Measurements from ENCODE around the gene ADAR. TPM values are rescaled to one million over a fixed set of nuclear protein-coding genes. Genes with fewer than 3 reads are reported as not detected.

ADAR gene
- total and polyA plus RNA-seq, 4 experiments from 2014 or later: 64.4 to 247 (median 201) TPM

DNA sequence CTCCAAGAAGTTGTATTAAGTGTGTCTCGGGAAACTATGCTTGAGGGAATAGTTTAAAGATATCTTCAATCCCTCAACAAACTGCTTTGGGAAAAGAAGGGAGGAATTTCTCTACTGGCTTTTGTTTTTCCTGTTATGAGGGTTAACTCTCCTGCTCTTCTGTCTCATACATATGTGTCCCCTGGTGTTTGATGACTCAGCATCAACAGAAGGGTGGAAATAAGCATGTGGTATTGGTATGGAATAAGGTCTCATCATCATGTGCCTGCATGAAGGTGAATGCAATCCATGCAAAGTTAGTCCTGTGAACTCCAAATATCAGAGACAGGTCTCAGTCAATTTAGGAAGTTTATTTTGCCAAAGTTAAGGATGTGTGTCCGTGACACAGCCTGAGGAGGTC is 27.2 kb upstream of the ADAR start:
- H3K4me1 Mint-ChIP-seq: no peaks in the 10 kb centered on the region
- no peaks in the 10 kb centered on the region for H3K9me3 ChIP-seq (ENCODE audit: control insufficient read depth in 1 of 2, low read length in 2 of 2)
- H3K4me1 ChIP-seq (ENCODE audit: insufficient read depth, low read length): no peaks in the 10 kb centered on the region
- H3K27ac ChIP-seq (ENCODE audit: low read depth, low read length): no peak overlapping the region
- ChIA-PET CTCF (ENCODE audit: partially characterized antibody) (no interaction called here), POLR2A (ENCODE audit: partially characterized antibody) (no interaction called here)
- no peak for DNase-seq
- no peaks in the 10 kb centered on the region for H3K36me3 Mint-ChIP-seq
- no peaks in the 10 kb centered on the region for H3K36me3 ChIP-seq (ENCODE audit: insufficient read depth, low read length)
- H3K4me3 ChIP-seq (ENCODE audit: low read length in 2 of 2): no peak overlapping the region
- H3K27me3 ChIP-seq (ENCODE audit: insufficient read depth, low read length): peaks cover 18% of the 10 kb centered on the region
- intact Hi-C loops (cut with micrococcal nuclease): no loop called here
- H3K27ac Mint-ChIP-seq: no peak overlapping the region
- no peak overlapping the region for H3K4me3 Mint-ChIP-seq
- H3K9me3 Mint-ChIP-seq: peaks cover 0 to 17% (median 9%) of the 10 kb centered on the region in 8 donors
- peaks cover 19 to 23% of the 10 kb centered on the region in 2 donors for H3K27me3 Mint-ChIP-seq

DNA sequence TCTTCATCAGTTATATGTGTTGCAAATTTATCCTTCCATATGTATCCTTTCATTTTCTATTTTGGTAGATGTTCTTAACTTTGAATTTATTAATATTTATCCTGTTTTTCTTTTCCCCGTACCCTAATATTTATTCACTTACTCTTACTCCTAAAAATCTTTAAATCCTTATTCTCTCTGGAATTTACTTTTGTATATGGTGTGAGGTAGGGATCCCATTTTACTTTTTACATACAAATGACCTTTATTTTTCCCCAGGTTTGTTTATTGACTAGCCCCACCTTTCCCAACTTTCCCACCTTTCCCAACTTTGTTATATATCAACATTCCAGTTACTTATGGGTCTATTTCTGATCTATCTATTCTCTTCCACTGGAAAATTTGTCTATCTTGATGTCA is 21.7 kb upstream of the ADAR start:
- POLR2A ChIA-PET (ENCODE audit: partially characterized antibody): interaction anchor here (4.0 to 4.1 kb wide), 2 partner anchors 20 to 25 kb away, joined by 16 to 49 read pairs; partner anchors contain the start of gene ADAR
- Histone ChIP-seq H3K4me3 (ENCODE audit: low read length in 2 of 2) (no peak overlapping the region), H3K27ac (ENCODE audit: low read depth, low read length) (no peak overlapping the region), H3K9me3 (ENCODE audit: control insufficient read depth in 1 of 2, low read length in 2 of 2) (no peaks in the 10 kb centered on the region), H3K36me3 (ENCODE audit: insufficient read depth, low read length) (no peaks in the 10 kb centered on the region), H3K27me3 (ENCODE audit: insufficient read depth, low read length) (peaks cover under 1% of the 10 kb centered on the region), H3K4me1 (ENCODE audit: insufficient read depth, low read length) (peaks cover 20% of the 10 kb centered on the region)
- CTCF ChIA-PET (ENCODE audit: partially characterized antibody): interaction anchor here (0.9 kb wide), 1 partner anchor 70 kb away, joined by 4 read pairs; no protein-coding TSS in a partner anchor
- Mint-ChIP-seq H3K27ac (peak overlapping the region in 2 of 7 donors; percentile 46 to 95), H3K4me1 (peaks cover 15 to 34% (median 22%) of the 10 kb centered on the region in 4 donors), H3K9me3 (peaks cover 0 to 16% (median 8%) of the 10 kb centered on the region in 8 donors), H3K4me3 (peak overlapping the region in 1 of 8 donors; percentile 11), H3K27me3 (peaks cover 2 to 7% of the 10 kb centered on the region in 2 donors), H3K36me3 (peaks cover 3 to 20% of the 10 kb centered on the region in 2 donors)
- no peak for DNase-seq
- intact Hi-C loops (cut with micrococcal nuclease): loop anchor here (2.0 kb wide), 1 partner anchor 71 kb away; the partner anchor contains the start of gene UBE2Q1

DNA sequence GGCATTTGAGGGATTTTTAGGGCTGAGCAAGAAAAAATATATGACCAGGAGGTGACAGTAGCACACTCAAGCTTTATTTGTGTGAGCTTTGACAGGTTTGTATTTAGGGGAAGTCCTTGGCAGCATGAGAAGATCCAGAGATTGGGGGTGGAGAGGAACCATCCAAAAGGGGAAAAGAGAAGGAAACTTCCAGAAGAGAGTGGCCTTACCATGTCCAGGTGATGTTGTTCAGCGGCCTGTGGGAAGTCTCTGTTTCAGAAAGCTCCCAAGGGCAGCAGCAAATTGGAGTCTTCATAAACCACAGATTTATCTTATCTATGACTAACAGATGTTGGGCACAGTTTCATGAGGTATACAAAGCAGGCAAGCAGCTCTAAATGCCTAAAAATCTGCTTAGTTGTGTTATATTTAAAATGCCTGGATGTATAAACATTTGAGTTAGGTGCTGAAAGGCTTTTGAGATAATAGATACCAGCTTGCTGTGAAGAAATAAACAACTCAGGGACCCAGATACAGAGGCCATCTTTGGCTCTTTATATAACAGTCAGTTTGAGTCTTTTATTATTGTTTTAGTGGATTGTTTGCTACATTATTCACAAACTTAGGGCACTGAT is 21.2 kb upstream of the ADAR start:
- Histone ChIP-seq H3K4me1 (ENCODE audit: insufficient read depth, low read length) (peaks cover 20% of the 10 kb centered on the region), H3K27ac (ENCODE audit: low read depth, low read length) (no peak overlapping the region), H3K36me3 (ENCODE audit: insufficient read depth, low read length) (no peaks in the 10 kb centered on the region), H3K9me3 (ENCODE audit: control insufficient read depth in 1 of 2, low read length in 2 of 2) (no peaks in the 10 kb centered on the region), H3K27me3 (ENCODE audit: insufficient read depth, low read length) (no peaks in the 10 kb centered on the region), H3K4me3 (ENCODE audit: low read length in 2 of 2) (no peak overlapping the region)
- ChIA-PET CTCF (ENCODE audit: partially characterized antibody) (interaction anchor here (0.9 kb wide), 1 partner anchor 70 kb away, joined by 4 read pairs; no protein-coding TSS in a partner anchor), POLR2A (ENCODE audit: partially characterized antibody) (interaction anchor here (1.2 to 4.1 kb wide), 5 partner anchors 12 to 315 kb away, joined by 3 to 49 read pairs (median 4); partner anchors contain the start of gene ADAR)
- DNase-seq: no peak
- peaks cover 3 to 24% of the 10 kb centered on the region in 2 donors for H3K36me3 Mint-ChIP-seq
- intact Hi-C loops (cut with micrococcal nuclease): loop anchor here (2.0 kb wide), 1 partner anchor 70 kb away; the partner anchor contains the start of gene UBE2Q1
- peak overlapping the region in 6 of 8 donors; percentile 39 to 98 (median 80) for H3K4me3 Mint-ChIP-seq
- H3K27ac Mint-ChIP-seq: peak overlapping the region; percentile 74 to 100 (median 100)
- peaks cover 15 to 38% (median 25%) of the 10 kb centered on the region in 4 donors for H3K4me1 Mint-ChIP-seq
- H3K27me3 Mint-ChIP-seq: peaks cover 2 to 7% of the 10 kb centered on the region in 2 donors
- peaks cover 0 to 16% (median 8%) of the 10 kb centered on the region in 8 donors for H3K9me3 Mint-ChIP-seq

DNA sequence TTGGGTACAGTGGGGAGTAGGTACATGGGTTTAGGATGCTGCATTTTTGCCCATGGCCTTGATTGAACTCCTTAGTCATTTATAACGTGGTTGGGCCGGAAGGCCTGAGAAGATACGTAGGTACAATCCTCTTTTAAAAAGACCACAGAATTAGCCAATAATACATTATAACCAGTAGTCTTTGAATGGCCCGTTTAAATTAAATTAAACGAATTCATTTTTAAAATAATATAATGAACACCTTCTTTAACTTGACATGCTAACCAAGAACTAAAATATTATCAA is 20.1 kb upstream of the ADAR start:
- Histone ChIP-seq H3K27me3 (ENCODE audit: insufficient read depth, low read length) (no peaks in the 10 kb centered on the region), H3K4me3 (ENCODE audit: low read length in 2 of 2) (peak overlapping the region; percentile 82 to 85), H3K36me3 (ENCODE audit: insufficient read depth, low read length) (no peaks in the 10 kb centered on the region), H3K9me3 (ENCODE audit: control insufficient read depth in 1 of 2, low read length in 2 of 2) (no peaks in the 10 kb centered on the region), H3K4me1 (ENCODE audit: insufficient read depth, low read length) (peaks cover 20% of the 10 kb centered on the region), H3K27ac (ENCODE audit: low read depth, low read length) (peak overlapping the region; percentile 92)
- Mint-ChIP-seq H3K9me3 (peaks cover 0 to 16% (median 8%) of the 10 kb centered on the region in 8 donors), H3K4me1 (peaks cover 19 to 45% (median 30%) of the 10 kb centered on the region in 4 donors), H3K4me3 (peak overlapping the region; percentile 92 to 99 (median 96)), H3K27me3 (peaks cover 2 to 4% of the 10 kb centered on the region in 2 donors), H3K27ac (peak overlapping the region; percentile 95 to 100 (median 100)), H3K36me3 (peaks cover 6 to 33% of the 10 kb centered on the region in 2 donors)
- CTCF ChIA-PET (ENCODE audit: partially characterized antibody): no interaction called here
- intact Hi-C loops (cut with micrococcal nuclease): loop anchor here (1.0 to 2.0 kb wide), 2 partner anchors 19 to 69 kb away; partner anchors contain the start of gene UBE2Q1
- POLR2A ChIA-PET (ENCODE audit: partially characterized antibody): interaction anchor here (0.8 to 4.1 kb wide), 7 partner anchors 13 to 316 kb away, joined by 3 to 49 read pairs (median 4); partner anchors contain the start of gene ADAR
- DNase-seq: no peak

DNA sequence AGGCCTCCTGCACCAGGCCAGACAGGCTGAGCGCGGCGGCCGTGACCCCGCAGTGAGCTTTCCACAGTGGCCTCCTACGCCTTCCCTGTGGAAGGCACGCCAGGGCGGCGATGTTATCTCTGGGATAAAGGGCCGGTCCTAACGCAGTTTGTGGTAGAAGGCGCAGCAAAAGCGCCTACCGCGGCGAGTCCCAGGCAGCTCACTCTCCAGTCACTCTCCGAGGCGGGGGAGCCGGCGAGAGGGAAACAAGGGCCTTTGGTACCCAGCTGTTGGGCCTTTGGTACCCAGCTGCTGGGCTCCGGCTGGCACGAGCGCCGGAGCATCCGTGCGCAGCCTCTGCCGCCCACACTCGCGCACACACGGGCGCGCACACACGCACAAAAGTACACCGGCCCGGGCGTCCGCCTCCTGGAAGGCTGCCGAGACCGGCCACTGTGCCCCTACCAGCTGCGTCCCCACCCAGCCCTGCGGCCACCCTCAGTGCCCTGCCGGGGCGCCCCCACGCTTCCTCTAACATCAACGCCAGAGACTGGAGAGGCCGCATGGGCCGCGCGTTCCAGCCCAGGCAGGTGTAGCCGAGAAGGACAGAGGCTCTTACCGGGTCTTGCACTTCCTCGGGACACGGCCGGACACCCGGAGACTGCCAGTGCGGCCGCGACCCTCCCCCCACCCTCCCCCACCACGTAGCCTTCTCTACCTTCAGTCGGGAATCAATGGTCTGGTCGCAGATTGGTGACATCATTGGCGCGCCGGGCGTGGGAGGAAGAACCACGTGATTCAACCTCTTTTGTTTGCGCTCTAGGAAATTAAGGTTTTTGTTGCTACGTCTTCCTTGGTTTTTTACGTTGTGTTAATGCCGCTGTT is 19.5 kb upstream of the ADAR start:
- ChIA-PET CTCF (ENCODE audit: partially characterized antibody) (interaction anchor here (1.2 kb wide), 1 partner anchor 68 kb away, joined by 3 read pairs; no protein-coding TSS in a partner anchor), POLR2A (ENCODE audit: partially characterized antibody) (interaction anchor here (0.8 to 4.1 kb wide), 7 partner anchors 9 to 328 kb away, joined by 3 to 49 read pairs (median 4); partner anchors contain the start of genes ADAR, PBXIP1 and PMVK)
- peak overlapping the region; percentile 82 to 85 for H3K4me3 ChIP-seq (ENCODE audit: low read length in 2 of 2)
- DNase-seq: peak; percentile 87 to 92 (median 88)
- Mint-ChIP-seq H3K4me3 (peak overlapping the region; percentile 92 to 99 (median 96)), H3K9me3 (peaks cover 0 to 16% (median 8%) of the 10 kb centered on the region in 8 donors), H3K27me3 (peaks cover 1 to 4% of the 10 kb centered on the region in 2 donors), H3K4me1 (peaks cover 22 to 51% (median 36%) of the 10 kb centered on the region in 4 donors), H3K27ac (peak overlapping the region; percentile 95 to 100 (median 100)), H3K36me3 (peaks cover 10 to 38% of the 10 kb centered on the region in 2 donors)
- H3K9me3 ChIP-seq (ENCODE audit: control insufficient read depth in 1 of 2, low read length in 2 of 2): no peaks in the 10 kb centered on the region
- no peaks in the 10 kb centered on the region for H3K27me3 ChIP-seq (ENCODE audit: insufficient read depth, low read length)
- intact Hi-C loops (cut with micrococcal nuclease): loop anchor here (1.0 to 2.0 kb wide), 2 partner anchors 18 to 69 kb away; partner anchors contain the start of gene UBE2Q1
- peak overlapping the region; percentile 92 for H3K27ac ChIP-seq (ENCODE audit: low read depth, low read length)
- peaks cover 22% of the 10 kb centered on the region for H3K4me1 ChIP-seq (ENCODE audit: insufficient read depth, low read length)
- no peaks in the 10 kb centered on the region for H3K36me3 ChIP-seq (ENCODE audit: insufficient read depth, low read length)

DNA sequence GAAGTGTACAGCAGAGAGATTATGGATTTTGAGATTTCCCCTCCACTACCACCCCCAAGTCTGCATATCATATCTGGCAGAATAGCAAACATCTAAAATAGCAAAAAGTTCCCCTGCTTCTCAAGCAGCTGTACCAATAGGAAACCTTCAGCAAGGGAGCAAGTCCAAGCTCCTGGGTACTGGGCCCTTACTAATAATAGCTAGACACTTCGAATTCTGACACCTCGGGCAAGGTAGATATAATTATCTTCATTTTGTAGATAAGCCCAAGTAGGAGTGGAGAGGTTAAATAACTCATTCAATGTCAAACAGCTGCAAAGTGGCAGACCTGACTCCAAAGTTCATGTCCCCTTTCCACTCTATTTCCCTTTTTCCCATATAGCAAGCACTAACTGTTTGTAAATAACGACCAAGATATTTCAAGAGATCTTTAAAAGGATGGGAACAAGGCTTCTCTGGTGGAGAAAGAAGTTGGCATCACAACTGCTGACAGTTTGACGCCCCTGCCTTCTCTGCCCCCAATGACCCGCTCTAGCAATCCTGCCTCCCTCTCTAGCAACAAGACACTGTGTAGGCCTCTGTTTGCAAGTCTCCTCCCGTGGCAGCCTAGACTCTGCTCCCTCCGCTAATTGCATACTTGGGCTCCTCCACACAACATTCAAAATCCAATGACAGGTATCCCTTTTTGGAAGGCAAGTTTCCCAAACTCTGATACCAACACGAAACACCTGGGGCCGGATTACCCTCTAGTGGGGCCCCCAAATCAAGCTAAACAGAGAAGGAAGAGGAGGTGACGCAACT is 18.7 kb upstream of the ADAR start:
- ChIA-PET CTCF (ENCODE audit: partially characterized antibody) (interaction anchor here (0.7 to 1.2 kb wide), 3 partner anchors 20 to 1159 kb away, joined by 3 read pairs; no protein-coding TSS in a partner anchor), POLR2A (ENCODE audit: partially characterized antibody) (interaction anchor here (0.6 to 4.1 kb wide), 8 partner anchors 8 to 329 kb away, joined by 3 to 49 read pairs (median 4); partner anchors contain the start of genes ADAR, PBXIP1 and PMVK)
- Histone ChIP-seq H3K4me1 (ENCODE audit: insufficient read depth, low read length) (peaks cover 30% of the 10 kb centered on the region), H3K9me3 (ENCODE audit: control insufficient read depth in 1 of 2, low read length in 2 of 2) (no peaks in the 10 kb centered on the region), H3K27me3 (ENCODE audit: insufficient read depth, low read length) (no peaks in the 10 kb centered on the region), H3K4me3 (ENCODE audit: low read length in 2 of 2) (peak overlapping the region; percentile 82 to 85), H3K27ac (ENCODE audit: low read depth, low read length) (peak overlapping the region; percentile 92), H3K36me3 (ENCODE audit: insufficient read depth, low read length) (no peaks in the 10 kb centered on the region)
- Mint-ChIP-seq H3K27ac (peak overlapping the region; percentile 95 to 100 (median 100)), H3K4me3 (peak overlapping the region; percentile 92 to 99 (median 96)), H3K9me3 (peaks cover 0 to 16% (median 8%) of the 10 kb centered on the region in 8 donors), H3K27me3 (no peaks in the 10 kb centered on the region), H3K4me1 (peaks cover 26 to 56% (median 41%) of the 10 kb centered on the region in 4 donors), H3K36me3 (peaks cover 10 to 43% of the 10 kb centered on the region in 2 donors)
- intact Hi-C loops (cut with micrococcal nuclease): no loop called here
- peak in 2 of 5 donors; percentile 7 to 38 for DNase-seq
